SU-DHL-6 (cell line): ENCODE results near the gene DHX35.

ENCODE experiments used
- H2AFZ ChIP-seq: fragments of 200-600 bp; sonication (generic); 2 replicates; pipeline ENCODE4 v1.6.1; 2014; ENCODE audit warnings: low read depth, mild to moderate bottlenecking, moderate library complexity, mixed read lengths, antibody characterized with exemption, low read length; ENCODE audit not compliant: severe bottlenecking
- H3F3A ChIP-seq: fragments of 200-600 bp; shearing (Covaris generic); 2 replicates; pipeline ENCODE4 v1.6.0; 2016; ENCODE audit warnings: antibody characterized with exemption, mild to moderate bottlenecking; ENCODE audit not compliant: insufficient read depth
- H3K27ac ChIP-seq: fragments of 200-600 bp; sonication (generic); 2 replicates; pipeline ENCODE4 v1.5.1; 2016; ENCODE audit warnings: low read depth, mild to moderate bottlenecking, low read length, moderate library complexity, mixed read lengths
- H3K27me3 ChIP-seq: fragments of 200-600 bp; sonication (generic), shearing (Covaris generic); 2 replicates; pipeline ENCODE4 v1.6.0; 2014; ENCODE audit warnings: mild to moderate bottlenecking, low read length
- H3K36me3 ChIP-seq: fragments of 200-600 bp; sonication (generic); 2 replicates; pipeline ENCODE4 v1.6.1; 2014; ENCODE audit warnings: mild to moderate bottlenecking, low read length, mixed read lengths
- H3K4me2 ChIP-seq: fragments of 300-600, 200-600 bp; shearing (Covaris generic), sonication (generic); 2 replicates; pipeline ENCODE4 v1.6.0; 2014; ENCODE audit warnings: low read length, low read depth, mild to moderate bottlenecking; ENCODE audit not compliant: poor library complexity, severe bottlenecking
- H3K4me3 ChIP-seq: fragments of 200-600 bp; sonication (generic); 2 replicates; pipeline ENCODE4 v1.5.1; 2014; ENCODE audit warnings: antibody characterized with exemption, low read length, mild to moderate bottlenecking, mixed read lengths; ENCODE audit not compliant: insufficient read depth, poor library complexity, severe bottlenecking
- H3K79me2 ChIP-seq: fragments of 200-600 bp; sonication (generic); 2 replicates; pipeline ENCODE4 v1.6.1; 2014; ENCODE audit warnings: mild to moderate bottlenecking, low read length, moderate library complexity; ENCODE audit not compliant: insufficient read depth
- H3K9ac ChIP-seq: fragments of 200-600 bp; sonication (generic); 2 replicates; pipeline ENCODE4 v1.7.0; 2014; ENCODE audit warnings: mild to moderate bottlenecking, low read length
- H3K9me2 ChIP-seq: fragments of 200-600 bp; sonication (generic); replicated peaks from 2 replicates; pipeline ENCODE4 v1.6.1; 2014; ENCODE audit warnings: low read length; ENCODE audit not compliant: insufficient read depth
- H3K9me3 ChIP-seq: fragments of 200-600 bp; sonication (generic); 2 replicates; pipeline ENCODE4 v1.6.1; 2014; ENCODE audit warnings: low read length, mixed read lengths; ENCODE audit not compliant: insufficient read depth
- H4K20me1 ChIP-seq: fragments of 200-600 bp; sonication (generic); 2 replicates; pipeline ENCODE4 v1.6.1; 2014; ENCODE audit warnings: low read depth, mild to moderate bottlenecking, antibody characterized with exemption, low read length, moderate library complexity, mixed read lengths
- CTCF ChIP-seq: fragments of 200-600 bp; sonication (generic); IDR thresholded peaks from one replicate; pipeline ENCODE4 v1.5.1; 2017; ENCODE audit warnings: antibody characterized with exemption, mild to moderate bottlenecking, low read length, moderate library complexity; ENCODE audit not compliant: insufficient read depth, poor library complexity, severe bottlenecking
- EZH2phosphoT487 ChIP-seq: fragments of 200-600 bp; sonication (generic), shearing (Covaris generic); conservative IDR thresholded peaks from 2 replicates; pipeline ENCODE4 v1.6.1; 2018; ENCODE audit warnings: mild to moderate bottlenecking, antibody characterized with exemption, low read length, moderate library complexity, mixed read lengths

DHX35 gene

GRCh38 chr20:38950254-38950653 is 11.9 kb upstream of the DHX35 start:
- H3F3A ChIP-seq, result peaks cover 21% of the 10 kb centered on the region
- H3K9ac ChIP-seq, result no peak overlapping the region
- H3K79me2 ChIP-seq, result peaks cover 18% of the 10 kb centered on the region; the same call in 1 of the 2 replicates
- no peaks in the 10 kb centered on the region for H3K9me3 ChIP-seq
- peaks cover 4% of the 10 kb centered on the region; the same call in 1 of the 2 replicates for H4K20me1 ChIP-seq
- H3K27me3 ChIP-seq, result no peaks in the 10 kb centered on the region
- TF ChIP-seq CTCF (no peak), EZH2phosphoT487 (no peak)
- peaks cover 62% of the 10 kb centered on the region for H3K36me3 ChIP-seq
- H2AFZ ChIP-seq, result no peak overlapping the region
- no peaks in the 10 kb centered on the region for H3K9me2 ChIP-seq
- no peak overlapping the region for H3K4me3 ChIP-seq
- no peak overlapping the region for H3K4me2 ChIP-seq
- H3K27ac ChIP-seq, result no peak overlapping the region

GRCh38 chr20:38951611-38952010 is 10.5 kb upstream of the DHX35 start:
- TF ChIP-seq EZH2phosphoT487 (no peak), CTCF (no peak)
- no peak overlapping the region for H3K9ac ChIP-seq
- H3F3A ChIP-seq, result peaks cover 21% of the 10 kb centered on the region
- H4K20me1 ChIP-seq, result peaks cover under 1% of the 10 kb centered on the region; the same call in 1 of the 2 replicates
- H3K27ac ChIP-seq, result no peak overlapping the region
- no peak overlapping the region for H3K4me3 ChIP-seq
- no peak overlapping the region for H2AFZ ChIP-seq
- H3K4me2 ChIP-seq, result no peak overlapping the region
- peaks cover 13% of the 10 kb centered on the region; the same call in 1 of the 2 replicates for H3K79me2 ChIP-seq
- H3K36me3 ChIP-seq, result peaks cover 56% of the 10 kb centered on the region
- H3K27me3 ChIP-seq, result no peaks in the 10 kb centered on the region
- no peaks in the 10 kb centered on the region for H3K9me2 ChIP-seq
- H3K9me3 ChIP-seq, result no peaks in the 10 kb centered on the region

- peaks cover 52% of the 10 kb centered on the region for H3K36me3 ChIP-seq
- H3K79me2 ChIP-seq, result peaks cover 8% of the 10 kb centered on the region; the same call in 1 of the 2 replicates
- no peaks in the 10 kb centered on the region for H3K9me3 ChIP-seq
- TF ChIP-seq CTCF, result no peak
- TF ChIP-seq EZH2phosphoT487, result no peak
- no peaks in the 10 kb centered on the region for H4K20me1 ChIP-seq
- H3K27me3 ChIP-seq, result no peaks in the 10 kb centered on the region
- H3K27ac ChIP-seq, result no peak overlapping the region
- H3K9me2 ChIP-seq, result no peaks in the 10 kb centered on the region
- no peak overlapping the region for H3K9ac ChIP-seq
- H2AFZ ChIP-seq, result no peak overlapping the region
- H3K4me2 ChIP-seq, result no peak overlapping the region
- H3K4me3 ChIP-seq, result no peak overlapping the region
- peaks cover 26% of the 10 kb centered on the region for H3F3A ChIP-seq
Observed at GRCh38 chr20:38952153-38952552, 10.0 kb upstream of the DHX35 start.
